ENCODE results near the gene REX1BD. TPM values are rescaled to one million over a fixed set of nuclear protein-coding genes. Genes with fewer than 3 reads are reported as not detected.
A peak's percentile ranks its signal among the peaks of the same experiment; 100 is the strongest.

REX1BD gene
- total and polyA plus RNA-seq, 2 of the 13 experiments (the other 11 are each of a cell fraction or from before 2014, with no cell fraction given), result 7.5 to 25.4 TPM

GRCh38 chr19:18558202-18558555 lies 30.4 kb upstream of the REX1BD start:
- peak overlapping the region; percentile 69 to 90 (median 86) for H3K4me3 ChIP-seq (replicated peaks in 1 of 3; ENCODE audit: insufficient read depth in 1 of 3, low read depth in 2 of 3, low read length in 3 of 3)
- intact Hi-C loops (cut with micrococcal nuclease; ENCODE audit: unreplicated experiment) (no loop called here), in situ Hi-C loops (cut with HindIII; ENCODE audit: extremely low pct_ligation_motif_present, low pct_unique_long_range_greater_than_20kb) (no loop called here)
- FAIRE-seq (no peak), DNase-seq (ENCODE audit: low spot score) (no peak), ATAC-seq (peak; percentile 37; the same call in 2 of the 3 replicates)
- H3K9ac ChIP-seq (ENCODE audit: insufficient read depth, low read depth, low read length), result peak overlapping the region; percentile 81
- BruUV-seq (replicated peaks), result TSS peak; percentile 75
- H4K20me1 ChIP-seq (ENCODE audit: insufficient read depth, low read length), result no peaks in the 10 kb centered on the region
- peaks cover 43% of the 10 kb centered on the region for H3K4me1 ChIP-seq (ENCODE audit: insufficient read depth, low read length)
- peaks cover 5 to 15% of the 10 kb centered on the region in 2 experiments; a peak in 4 of 5 replicates for H3K36me3 ChIP-seq (replicated peaks in 1 of 2; ENCODE audit: control insufficient read depth in 1 of 2, insufficient read depth in 2 of 2, low read length in 2 of 2)
- 0 out of 2 replicates have a peak, but pooled peaks have one; percentile 15 for TF ChIP-seq ZNF256 (CRISPR knock-in tag; conservative IDR thresholded peaks at IDR 0.05)
- TF ChIP-seq, protein P1, sequence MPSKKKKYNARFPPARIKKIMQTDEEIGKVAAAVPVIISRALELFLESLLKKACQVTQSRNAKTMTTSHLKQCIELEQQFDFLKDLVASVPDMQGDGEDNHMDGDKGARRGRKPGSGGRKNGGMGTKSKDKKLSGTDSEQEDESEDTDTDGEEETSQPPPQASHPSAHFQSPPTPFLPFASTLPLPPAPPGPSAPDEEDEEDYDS (CRISPR knock-in tag; IDR thresholded peaks at IDR 0.05), result no peak
- TF ChIP-seq ZNF501 (CRISPR knock-in tag; IDR thresholded peaks at IDR 0.05), result no peak
- no peak for TF ChIP-seq NR2F1 (CRISPR knock-in tag; IDR thresholded peaks at IDR 0.05)
- no peak for TF ChIP-seq IRX3 (CRISPR knock-in tag; IDR thresholded peaks at IDR 0.05; ENCODE audit: borderline replicate concordance, low read depth)
- TF ChIP-seq ZNF572 (CRISPR knock-in tag; IDR thresholded peaks at IDR 0.05), result no peak
- TF ChIP-seq AGO2 (optimal IDR thresholded peaks at IDR 0.05; ENCODE audit: low read depth, low read length), result peak; percentile 0
- TF ChIP-seq ZNF816 (CRISPR knock-in tag; IDR thresholded peaks at IDR 0.05; ENCODE audit: borderline replicate concordance), result no peak
- no peak for TF ChIP-seq ARID4A (CRISPR knock-in tag; IDR thresholded peaks at IDR 0.05; ENCODE audit: borderline replicate concordance)
- TF ChIP-seq, protein P2, sequence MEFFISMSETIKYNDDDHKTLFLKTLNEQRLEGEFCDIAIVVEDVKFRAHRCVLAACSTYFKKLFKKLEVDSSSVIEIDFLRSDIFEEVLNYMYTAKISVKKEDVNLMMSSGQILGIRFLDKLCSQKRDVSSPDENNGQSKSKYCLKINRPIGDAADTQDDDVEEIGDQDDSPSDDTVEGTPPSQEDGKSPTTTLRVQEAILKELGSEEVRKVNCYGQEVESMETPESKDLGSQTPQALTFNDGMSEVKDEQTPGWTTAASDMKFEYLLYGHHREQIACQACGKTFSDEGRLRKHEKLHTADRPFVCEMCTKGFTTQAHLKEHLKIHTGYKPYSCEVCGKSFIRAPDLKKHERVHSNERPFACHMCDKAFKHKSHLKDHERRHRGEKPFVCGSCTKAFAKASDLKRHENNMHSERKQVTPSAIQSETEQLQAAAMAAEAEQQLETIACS (CRISPR knock-in tag; IDR thresholded peaks at IDR 0.05), result no peak
- peaks cover 21% of the 10 kb centered on the region for H3K79me2 ChIP-seq (ENCODE audit: insufficient read depth, low read length)
- H3K27me3 ChIP-seq (ENCODE audit: control insufficient read depth in 1 of 2, insufficient read depth in 2 of 2, low read length in 2 of 2), result no peaks in the 10 kb centered on the region; a peak in 1 of 5 replicates
- POLR2A ChIA-PET, result interaction anchor here (0.6 to 3.0 kb wide), 13 partner anchors 13 to 275 kb away, joined by 3 to 55 read pairs (median 7); partner anchors contain the start of genes ELL, REX1BD and UBA52
- 4% methylated on average over 11 of the region's 11 CpGs for WGBS (ENCODE audit: low lambda C conversion rate)
- CTCF ChIA-PET (ENCODE audit: low intra/inter-chr PET ratio, low total read pairs), result no interaction called here
- no peak overlapping the region for H2AFZ ChIP-seq (ENCODE audit: low read length)
- H3K9me3 ChIP-seq (ENCODE audit: low read length), result no peaks in the 10 kb centered on the region
- H3K27ac ChIP-seq (ENCODE audit: extremely low read length, insufficient read depth, low read length), result peak overlapping the region; percentile 50
- peak overlapping the region; percentile 83 for H3K4me2 ChIP-seq (ENCODE audit: low read depth, low read length)
